SW 1271 (cell line): ENCODE measurements around the gene RNASE8.
A peak's percentile ranks its signal among the peaks of the same experiment; 100 is the strongest.

Experiments used
- DNase-seq, 2 experiments: peaks; one replicate each; lab custom pipeline; 2025; lab: John Stamatoyannopoulos, UW

The RNASE8 gene

DNA sequence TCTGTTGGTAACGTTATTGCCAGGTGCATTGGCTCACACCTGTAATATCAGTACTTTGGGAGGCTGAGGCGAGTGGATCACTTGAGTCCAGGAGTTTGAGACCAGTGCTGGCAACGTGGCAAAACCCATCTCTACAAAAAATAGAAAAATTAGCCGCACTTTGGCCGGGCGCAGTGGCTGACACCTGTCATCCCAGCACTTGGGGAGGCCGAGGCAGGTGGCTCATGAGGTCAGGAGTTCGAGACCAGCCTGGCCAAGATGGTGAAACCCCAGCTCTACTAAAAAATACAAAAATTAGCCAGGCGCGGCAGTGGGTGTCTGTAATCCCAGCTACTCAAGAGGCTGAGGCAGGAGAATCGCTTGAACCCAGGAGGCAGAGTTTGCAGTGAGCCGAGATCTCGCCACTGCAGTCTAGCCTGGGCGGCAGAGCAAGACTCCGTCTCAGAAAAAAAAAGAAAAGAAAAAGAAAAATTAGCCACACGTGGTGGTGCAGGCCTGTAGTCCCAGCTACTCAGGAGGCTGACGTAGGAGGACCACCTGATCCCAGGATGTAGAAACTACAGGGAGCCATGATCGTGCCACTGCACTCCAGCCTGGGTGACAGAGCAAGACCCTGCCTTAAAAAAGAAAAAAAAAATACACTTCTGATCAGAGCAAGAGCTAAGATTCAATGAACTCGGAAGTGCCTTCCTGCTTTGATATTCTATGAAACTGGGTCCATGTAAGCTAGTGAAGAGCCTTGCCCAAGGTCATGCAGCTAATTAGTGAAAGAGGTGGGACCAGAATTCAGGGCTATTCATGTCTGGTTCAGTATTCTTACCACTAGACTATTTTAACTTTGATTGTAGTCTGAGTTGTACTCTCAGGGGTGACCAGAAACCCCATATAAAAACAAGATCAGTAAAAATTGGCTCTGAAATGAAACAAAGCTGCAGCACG lies 4.2 kb upstream of the RNASE8 start:
- no peak for DNase-seq

DNA sequence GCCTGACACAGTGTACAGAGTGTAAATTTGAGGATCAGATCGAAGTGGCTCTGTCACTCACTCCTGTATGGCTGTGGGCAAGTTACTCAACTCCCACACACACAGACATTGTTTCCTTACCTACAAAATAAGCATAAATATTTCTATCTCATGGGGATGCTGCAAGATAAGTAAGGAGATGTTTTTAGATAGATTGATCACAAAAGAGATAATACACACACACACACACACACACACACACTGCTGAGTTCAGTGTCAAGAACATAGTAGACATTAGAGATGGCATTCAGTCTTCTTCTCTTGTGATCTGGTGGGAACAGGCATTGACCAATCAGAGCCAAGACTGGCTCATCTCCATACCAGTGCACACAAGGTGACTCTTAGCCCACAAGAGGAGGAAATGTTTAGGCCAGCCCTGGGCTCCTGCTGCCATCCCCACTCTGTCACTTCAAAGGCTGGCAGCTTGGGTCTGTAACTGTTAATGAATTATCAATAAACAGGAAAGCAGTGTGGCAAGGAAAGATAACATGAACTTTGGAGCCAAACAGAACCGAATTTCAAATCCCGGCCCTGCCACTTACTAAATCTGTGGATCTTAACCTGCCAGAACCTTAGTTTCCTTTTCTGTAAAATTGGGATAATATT lies 3.4 kb upstream of the RNASE8 start:
- no peak for DNase-seq

DNA sequence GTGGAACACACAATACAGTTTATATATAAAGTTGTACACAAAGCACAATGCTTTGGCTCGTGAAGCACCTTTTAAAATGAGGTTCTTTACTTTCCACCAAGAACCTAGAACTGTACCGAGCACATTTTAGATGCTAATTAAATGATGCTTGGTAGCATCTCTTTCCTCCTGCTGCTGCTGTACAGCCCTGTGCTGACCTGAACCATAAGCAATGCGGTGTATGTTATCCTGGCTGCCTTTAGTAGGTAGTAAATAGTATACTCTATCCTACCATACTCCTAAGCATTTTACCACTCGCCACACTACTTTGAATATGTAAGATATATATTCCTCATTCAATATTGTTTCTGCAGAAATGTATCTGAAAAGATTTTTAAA lies 2.9 kb upstream of the RNASE8 start:
- no peak for DNase-seq

GRCh38 chr14:21055432-21056117 lies 2.0 kb upstream of the RNASE8 start:
- DNase-seq: no peak

GRCh38 chr14:21056520-21057163 lies 980 bp upstream of the RNASE8 start:
- DNase-seq: no peak

DNA sequence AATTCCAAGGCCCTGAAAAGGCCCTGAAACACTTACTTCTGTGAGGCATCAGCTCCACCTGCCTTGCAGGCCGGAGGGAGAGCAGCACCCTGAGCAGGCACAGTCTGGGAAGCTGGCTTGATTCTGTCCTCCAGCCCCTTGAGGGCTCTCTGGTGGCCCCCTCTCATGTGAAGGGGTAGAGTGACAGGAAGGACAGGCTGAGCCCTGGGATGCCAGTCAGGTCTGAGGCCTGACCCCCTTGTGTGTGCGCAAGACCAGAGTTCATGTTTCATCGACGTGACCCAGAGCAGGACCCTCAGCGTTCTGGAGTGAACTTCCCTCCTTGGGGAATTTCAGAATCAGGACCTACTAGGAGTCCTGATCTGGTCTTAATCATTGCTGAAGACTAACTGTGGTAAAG lies 1.3 kb downstream of the RNASE8 start:
- no peak for DNase-seq

DNA sequence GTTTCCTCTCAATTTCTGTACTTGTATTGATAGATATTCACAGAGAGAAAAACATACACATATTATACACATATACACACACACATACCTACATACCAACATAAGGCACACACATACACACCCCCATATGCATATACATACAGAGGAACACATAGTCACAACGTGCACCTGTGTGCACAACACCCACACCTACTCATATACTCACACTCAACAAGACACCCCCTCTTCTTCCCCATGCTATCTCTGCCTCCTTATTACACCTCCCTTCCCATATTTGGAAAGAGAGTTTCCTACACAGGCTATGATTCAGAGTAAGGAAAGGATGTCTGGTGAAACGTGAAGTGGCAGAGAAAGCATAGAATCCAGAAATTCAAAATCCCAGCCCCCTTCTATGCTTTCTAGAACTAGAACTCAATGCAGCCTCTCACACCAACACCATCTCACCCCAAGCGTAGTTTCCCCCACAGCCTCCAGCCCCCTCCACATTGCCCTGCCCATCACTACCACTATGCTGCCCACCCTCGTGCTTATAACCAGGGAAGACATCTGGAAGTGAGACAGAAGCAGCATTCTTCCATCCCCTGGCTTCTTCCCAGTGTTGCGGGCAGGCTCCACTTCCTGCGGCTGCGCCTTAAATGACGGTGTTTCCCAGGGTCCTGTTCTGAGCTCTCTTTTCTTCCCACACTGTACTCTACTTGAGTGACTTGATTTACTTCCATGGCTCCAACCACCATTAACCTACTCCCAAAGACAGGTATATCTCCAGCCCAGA lies 2.4 kb downstream of the RNASE8 start:
- no peak for DNase-seq

- DNase-seq: no peak
Measured at GRCh38 chr14:21060614-21061346, 3.2 kb downstream of the RNASE8 start.

GRCh38 chr14:21061347-21061668 lies 3.7 kb downstream of the RNASE8 start:
- no peak for DNase-seq

DNA sequence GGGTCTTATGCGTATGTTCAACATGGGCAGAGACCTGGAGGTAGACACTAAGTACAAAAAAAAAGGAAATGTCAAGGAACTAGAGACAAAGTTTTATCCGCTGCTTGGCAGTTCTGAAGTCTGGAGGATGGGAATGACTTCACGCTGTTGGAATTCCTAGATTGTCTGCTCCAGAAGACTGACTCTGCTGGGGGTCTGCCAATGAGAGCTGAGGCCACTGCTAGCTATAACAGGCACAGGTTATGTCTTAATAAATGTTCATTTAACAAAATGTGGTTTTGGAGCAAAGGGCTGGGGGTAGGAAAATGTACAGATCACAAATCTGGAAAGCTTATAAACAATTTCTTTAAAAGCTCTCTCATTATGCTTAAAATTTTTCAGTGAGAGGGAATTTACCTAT lies 5.9 kb downstream of the RNASE8 start:
- no peak for DNase-seq

GRCh38 chr14:21066882-21067502 lies 9.4 kb downstream of the RNASE8 start:
- peak in 1 of 2 experiments; percentile 42 for DNase-seq

DNA sequence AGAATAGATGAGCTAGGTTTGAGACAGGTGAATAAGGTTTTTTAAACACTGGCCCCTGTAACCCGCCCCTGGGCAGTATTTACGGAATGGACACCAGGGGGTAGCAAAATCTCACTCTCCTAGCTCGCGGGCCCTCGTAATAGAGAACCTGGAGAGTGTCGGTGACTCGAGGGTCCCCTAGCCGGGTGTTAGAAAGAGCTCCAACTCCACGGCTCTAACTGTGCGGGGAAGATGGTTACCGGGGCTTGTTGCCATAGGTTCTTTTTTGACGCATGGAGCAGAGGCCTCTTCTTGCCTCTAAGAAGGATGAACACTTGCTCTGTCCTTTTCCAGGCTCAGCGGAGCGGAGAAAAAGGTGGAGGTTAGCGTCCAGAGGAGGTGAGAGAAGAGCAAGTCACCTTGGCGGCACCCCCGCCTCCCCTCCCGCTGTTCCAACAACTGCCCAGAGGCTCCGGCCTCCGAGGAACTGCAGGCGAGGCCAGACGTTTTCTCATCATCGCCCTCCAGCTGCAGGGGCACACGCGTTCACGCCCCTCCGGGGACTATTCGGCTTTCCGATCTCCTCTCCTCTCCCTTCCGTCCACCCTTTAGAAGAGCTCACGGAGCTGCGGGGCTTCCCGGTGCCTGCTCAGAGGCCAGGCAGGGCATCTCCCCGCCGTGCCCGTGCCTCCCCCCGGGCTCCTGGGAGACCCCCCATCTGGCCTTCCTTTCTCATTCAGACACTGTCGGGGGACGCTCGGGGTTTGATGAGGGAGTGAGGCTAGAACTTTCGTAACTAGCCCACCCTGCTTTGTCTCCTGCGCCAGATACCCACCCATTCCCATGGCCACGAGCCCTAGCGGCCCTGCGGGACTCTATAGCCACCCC lies 11.1 kb downstream of the RNASE8 start:
- peak in 1 of 2 experiments; percentile 37 for DNase-seq

- DNase-seq: no peak
Measured at GRCh38 chr14:21069388-21070082, 11.9 kb downstream of the RNASE8 start.

- DNase-seq: peak in 1 of 2 experiments; percentile 20
Measured at GRCh38 chr14:21070083-21070609, 12.5 kb downstream of the RNASE8 start, which contains the start of gene ARHGEF40. Gene ARHGEF40, plus strand, starts transcription at chr14:21070304. Its CDS starts 93 bp downstream, at chr14:21070397.

DNA sequence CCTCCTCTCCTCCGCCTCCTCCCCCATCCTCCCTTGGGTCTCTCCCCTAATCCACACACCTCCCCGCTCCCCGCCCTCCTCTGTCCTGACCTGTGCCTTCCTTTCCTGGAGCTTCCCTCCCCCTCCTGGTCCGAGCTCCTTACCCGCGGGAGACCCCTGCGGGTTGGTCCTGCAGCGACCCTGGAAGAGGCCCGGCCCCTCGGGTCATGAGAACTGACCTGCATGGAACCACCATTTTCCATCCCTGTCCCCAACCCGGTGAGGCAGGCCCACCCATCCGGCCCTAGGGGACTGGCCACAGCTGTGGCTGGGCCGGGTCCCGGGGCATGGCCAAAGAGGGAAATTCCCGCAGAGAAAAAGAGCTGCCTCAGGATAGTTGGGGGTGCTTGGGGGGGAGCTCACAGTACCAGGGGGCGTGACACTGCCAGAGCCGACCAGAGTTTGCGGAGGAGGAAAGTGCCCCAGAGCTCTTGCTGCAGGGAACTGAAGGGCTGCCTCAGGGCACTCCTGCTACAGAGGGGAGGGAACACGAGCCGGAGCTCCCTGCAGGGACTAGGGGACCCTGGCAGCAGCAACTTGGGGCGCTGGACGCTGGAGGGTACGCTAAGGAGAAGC lies 13.1 kb downstream of the RNASE8 start:
- DNase-seq: peak in 1 of 2 experiments; percentile 20

DNA sequence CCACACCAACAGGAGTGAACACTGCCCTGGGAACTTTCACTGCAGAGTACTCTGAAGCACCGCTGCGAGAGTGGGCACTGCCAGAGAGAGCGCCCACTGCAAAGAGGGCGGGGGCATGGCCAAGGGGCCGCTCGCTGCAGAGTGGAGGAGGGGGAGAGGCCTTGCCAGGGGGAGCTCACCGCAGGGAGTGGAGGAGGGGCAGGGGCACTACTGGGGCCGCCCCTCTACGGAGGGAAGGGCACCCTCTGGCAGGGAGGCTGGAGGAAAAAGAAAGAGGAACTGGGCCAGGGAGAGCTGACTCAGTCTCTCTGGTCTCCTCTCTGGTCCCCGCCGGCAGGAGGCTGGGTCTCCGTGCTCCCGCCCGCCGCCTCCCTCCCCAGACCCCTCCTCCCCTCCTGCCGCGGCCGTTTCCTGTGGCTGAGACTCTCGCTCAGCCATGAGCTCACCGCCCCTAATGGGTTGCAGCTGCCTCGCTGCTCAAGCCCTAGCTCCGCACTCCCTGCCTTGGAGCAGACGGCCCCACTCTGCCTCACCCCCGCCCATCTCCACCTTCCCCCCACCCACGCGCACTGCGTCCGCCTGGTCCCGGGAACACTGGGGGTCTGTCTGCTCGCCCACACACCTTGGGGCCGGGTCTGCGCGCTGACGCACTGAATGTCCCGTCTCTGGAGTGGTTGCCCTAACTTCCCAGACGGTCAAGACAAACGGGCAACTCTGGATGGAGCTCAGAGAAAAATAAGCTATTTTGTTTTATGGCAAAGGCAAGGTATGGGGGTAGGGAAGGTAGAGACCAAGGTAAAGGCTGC lies 13.8 kb downstream of the RNASE8 start:
- no peak for DNase-seq

GRCh38 chr14:21072031-21072473 lies 14.4 kb downstream of the RNASE8 start:
- DNase-seq: no peak
